Loucy (cell line): ENCODE data around the gene RPUSD1.

Experiments used
- H2AFZ ChIP-seq: fragments of 200-600 bp; sonication (generic); 2 replicates; pipeline ENCODE4 v1.6.0; 2016; ENCODE audit warnings: antibody characterized with exemption, mild to moderate bottlenecking, low read length, moderate library complexity
- H3F3A ChIP-seq: fragments of 200-600 bp; 2 replicates; pipeline ENCODE4 v1.6.0; 2016; ENCODE audit warnings: antibody characterized with exemption, low read depth, mild to moderate bottlenecking
- H3K27me3 ChIP-seq: fragments of 200-600 bp; sonication (generic); 2 replicates; pipeline ENCODE4 v1.6.1; 2014; ENCODE audit warnings: low read length, mild to moderate bottlenecking; ENCODE audit not compliant: insufficient read depth, poor library complexity, severe bottlenecking
- H3K36me3 ChIP-seq: fragments of 200-600 bp; sonication (generic); 2 replicates; pipeline ENCODE4 v1.6.1; 2016; ENCODE audit warnings: low read length; ENCODE audit not compliant: insufficient read depth
- H3K4me1 ChIP-seq: fragments of 200-600 bp; sonication (generic); 2 replicates; pipeline ENCODE4 v1.5.1; 2014; ENCODE audit warnings: low read length, mild to moderate bottlenecking; ENCODE audit not compliant: insufficient read depth, poor library complexity, severe bottlenecking
- H3K4me2 ChIP-seq: fragments of 200-600 bp; sonication (generic); 2 replicates; pipeline ENCODE4 v1.6.0; 2014; ENCODE audit warnings: antibody characterized with exemption, low read length, low read depth, mild to moderate bottlenecking; ENCODE audit not compliant: poor library complexity, severe bottlenecking
- H3K4me3 ChIP-seq: fragments of 200-600 bp; sonication (generic); 2 replicates; pipeline ENCODE4 v1.5.1; 2014; ENCODE audit warnings: low read length, mild to moderate bottlenecking, mixed read lengths; ENCODE audit not compliant: poor library complexity, severe bottlenecking
- H3K79me2 ChIP-seq: fragments of 200-600 bp; sonication (generic); 2 replicates; pipeline ENCODE4 v1.6.1; 2014; ENCODE audit warnings: low read length; ENCODE audit not compliant: insufficient read depth
- H3K9ac ChIP-seq: fragments of 200-600 bp; sonication (generic); 2 replicates; pipeline ENCODE4 v1.6.0; 2014; ENCODE audit warnings: mild to moderate bottlenecking, low read depth, low read length, moderate library complexity; ENCODE audit not compliant: poor library complexity, severe bottlenecking
- H3K9me2 ChIP-seq: fragments of 200-600 bp; sonication (generic); replicated peaks from 2 replicates; pipeline ENCODE4 v1.6.1; 2016; ENCODE audit warnings: low read depth, low read length, mixed read lengths
- H3K9me3 ChIP-seq: fragments of 200-600 bp; sonication (generic); 2 replicates; pipeline ENCODE4 v1.6.1; 2014; ENCODE audit warnings: mild to moderate bottlenecking, antibody characterized with exemption, low read length, low read depth; ENCODE audit not compliant: insufficient read depth
- H4K20me1 ChIP-seq: fragments of 200-600 bp; sonication (generic); 2 replicates; pipeline ENCODE4 v1.6.0; 2014; ENCODE audit warnings: antibody characterized with exemption, low read length, mild to moderate bottlenecking; ENCODE audit not compliant: insufficient read depth, poor library complexity, severe bottlenecking
- EZH2phosphoT487 ChIP-seq: fragments of 200-600 bp; IDR thresholded peaks from 2 replicates; pipeline ENCODE4 v1.6.1; 2018; ENCODE audit warnings: antibody characterized with exemption, mild to moderate bottlenecking, moderate library complexity, borderline replicate concordance
- TF ChIP-seq, protein P1 (sequence below): fragments of 200-600 bp; sonication (generic); conservative IDR thresholded peaks from 2 replicates; pipeline ENCODE4 v1.5.1; 2014; ENCODE audit warnings: mild to moderate bottlenecking, antibody characterized with exemption, low read length

RPUSD1 gene

DNA sequence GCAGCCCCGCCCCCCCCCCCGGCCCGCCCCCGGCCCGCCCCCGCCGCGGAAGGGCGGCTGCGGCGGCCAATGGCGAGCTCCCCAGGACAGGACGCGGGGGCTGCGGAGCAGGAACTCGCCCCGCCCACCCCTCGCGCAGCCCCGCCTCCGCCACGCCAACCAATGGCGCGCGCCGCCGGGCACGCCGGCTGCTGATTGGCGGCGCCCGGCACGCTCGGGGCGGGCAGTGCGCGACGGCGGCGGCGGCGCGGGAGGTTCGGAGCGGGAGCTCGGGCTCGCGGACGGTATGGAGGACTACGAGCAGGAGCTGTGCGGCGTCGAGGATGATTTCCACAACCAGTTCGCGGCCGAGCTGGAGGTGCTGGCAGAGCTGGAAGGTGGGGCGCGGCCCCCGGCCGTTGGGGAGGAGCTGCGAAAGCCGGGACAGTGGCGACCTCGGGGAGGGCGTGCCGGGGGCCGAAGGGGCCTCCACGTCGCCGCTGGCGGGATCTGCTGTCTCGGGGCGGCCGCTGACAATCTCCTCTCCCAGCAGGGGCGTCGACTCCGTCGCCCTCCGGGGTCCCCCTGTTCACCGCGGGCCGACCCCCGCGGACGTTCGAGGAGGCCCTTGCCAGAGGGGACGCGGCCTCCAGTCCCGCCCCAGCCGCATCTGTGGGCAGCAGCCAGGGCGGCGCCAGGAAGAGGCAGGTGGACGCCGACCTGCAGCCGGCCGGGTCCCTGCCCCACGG is 382 bp upstream of the RPUSD1 start, which contains the start of gene CHTF18:
CHTF18 (plus strand) TSS at position 222 of the 728 bp plus-strand sequence; CDS start at position 287, 65 bp downstream.
- Histone ChIP-seq H3K79me2 (peaks cover 30% of the 10 kb centered on the region; the same call in 1 of the 2 replicates), H3K4me2 (peak within 1 kb of the TSS; percentile 67)

DNA sequence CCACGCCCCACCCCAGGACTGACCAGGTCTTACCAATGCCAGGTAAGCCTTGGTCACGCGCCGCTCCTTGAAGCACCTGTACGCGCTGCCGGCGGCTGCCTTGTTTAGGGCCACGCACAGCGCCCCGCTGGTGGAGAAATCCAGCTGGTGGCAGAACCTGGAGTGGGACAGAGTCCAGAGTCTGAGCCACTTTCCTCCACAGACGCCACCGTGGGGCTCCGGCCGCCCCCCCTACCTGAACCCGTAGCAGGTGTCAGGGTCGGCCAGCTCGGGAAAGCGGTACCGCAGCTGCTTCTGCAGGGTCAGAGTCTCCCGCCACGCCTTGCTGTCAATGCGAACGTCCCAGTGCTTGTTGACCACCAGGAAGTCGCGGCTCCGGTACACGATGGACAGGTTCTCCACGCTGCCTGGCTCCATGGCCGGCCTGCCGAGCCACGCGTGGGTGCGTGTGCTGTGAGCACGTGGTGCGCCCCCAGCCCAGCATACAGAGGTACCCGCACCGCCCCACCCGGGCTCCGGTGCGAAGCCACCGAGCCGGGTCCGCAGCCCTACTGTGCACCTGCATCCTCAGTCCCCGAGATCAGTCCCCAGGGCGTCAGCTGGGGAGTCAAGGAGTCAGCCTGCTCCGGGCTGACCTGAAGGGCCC is 737 bp downstream of the RPUSD1 start:
- H3K9me3 ChIP-seq, result no peaks in the 10 kb centered on the region
- TF ChIP-seq, protein P1, sequence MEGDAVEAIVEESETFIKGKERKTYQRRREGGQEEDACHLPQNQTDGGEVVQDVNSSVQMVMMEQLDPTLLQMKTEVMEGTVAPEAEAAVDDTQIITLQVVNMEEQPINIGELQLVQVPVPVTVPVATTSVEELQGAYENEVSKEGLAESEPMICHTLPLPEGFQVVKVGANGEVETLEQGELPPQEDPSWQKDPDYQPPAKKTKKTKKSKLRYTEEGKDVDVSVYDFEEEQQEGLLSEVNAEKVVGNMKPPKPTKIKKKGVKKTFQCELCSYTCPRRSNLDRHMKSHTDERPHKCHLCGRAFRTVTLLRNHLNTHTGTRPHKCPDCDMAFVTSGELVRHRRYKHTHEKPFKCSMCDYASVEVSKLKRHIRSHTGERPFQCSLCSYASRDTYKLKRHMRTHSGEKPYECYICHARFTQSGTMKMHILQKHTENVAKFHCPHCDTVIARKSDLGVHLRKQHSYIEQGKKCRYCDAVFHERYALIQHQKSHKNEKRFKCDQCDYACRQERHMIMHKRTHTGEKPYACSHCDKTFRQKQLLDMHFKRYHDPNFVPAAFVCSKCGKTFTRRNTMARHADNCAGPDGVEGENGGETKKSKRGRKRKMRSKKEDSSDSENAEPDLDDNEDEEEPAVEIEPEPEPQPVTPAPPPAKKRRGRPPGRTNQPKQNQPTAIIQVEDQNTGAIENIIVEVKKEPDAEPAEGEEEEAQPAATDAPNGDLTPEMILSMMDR, result no peak
- no peak for TF ChIP-seq EZH2phosphoT487
- H3K36me3 ChIP-seq, result no peaks in the 10 kb centered on the region
- peak overlapping the region; percentile 82 for H3K4me3 ChIP-seq
- no peaks in the 10 kb centered on the region for H4K20me1 ChIP-seq
- H3K4me1 ChIP-seq, result no peaks in the 10 kb centered on the region
- H3K4me2 ChIP-seq, result peak overlapping the region; percentile 66
- H3K9ac ChIP-seq, result peak overlapping the region; percentile 81
- no peaks in the 10 kb centered on the region for H3F3A ChIP-seq
- H3K9me2 ChIP-seq, result no peaks in the 10 kb centered on the region
- H3K27me3 ChIP-seq, result no peaks in the 10 kb centered on the region
- H2AFZ ChIP-seq, result no peak overlapping the region
- H3K79me2 ChIP-seq, result peaks cover 30% of the 10 kb centered on the region; the same call in 1 of the 2 replicates

More for the DNA sequence above, 382 bp upstream of the RPUSD1 start, which contains the start of gene CHTF18:
- Histone ChIP-seq H2AFZ (0 out of 2 replicates have a peak within 1 kb of the TSS, but pooled peaks have one; percentile 65), H3F3A (no peaks in the 10 kb centered on the region), H3K4me1 (no peaks in the 10 kb centered on the region), H3K9me3 (no peaks in the 10 kb centered on the region), H3K36me3 (no peaks in the 10 kb centered on the region), H4K20me1 (no peaks in the 10 kb centered on the region), H3K27me3 (no peaks in the 10 kb centered on the region), H3K9ac (peak within 1 kb of the TSS; percentile 85), H3K4me3 (peak within 1 kb of the TSS; percentile 82), H3K9me2 (no peaks in the 10 kb centered on the region)
- no peak for TF ChIP-seq EZH2phosphoT487
- TF ChIP-seq, protein P1, result no peak

DNA sequence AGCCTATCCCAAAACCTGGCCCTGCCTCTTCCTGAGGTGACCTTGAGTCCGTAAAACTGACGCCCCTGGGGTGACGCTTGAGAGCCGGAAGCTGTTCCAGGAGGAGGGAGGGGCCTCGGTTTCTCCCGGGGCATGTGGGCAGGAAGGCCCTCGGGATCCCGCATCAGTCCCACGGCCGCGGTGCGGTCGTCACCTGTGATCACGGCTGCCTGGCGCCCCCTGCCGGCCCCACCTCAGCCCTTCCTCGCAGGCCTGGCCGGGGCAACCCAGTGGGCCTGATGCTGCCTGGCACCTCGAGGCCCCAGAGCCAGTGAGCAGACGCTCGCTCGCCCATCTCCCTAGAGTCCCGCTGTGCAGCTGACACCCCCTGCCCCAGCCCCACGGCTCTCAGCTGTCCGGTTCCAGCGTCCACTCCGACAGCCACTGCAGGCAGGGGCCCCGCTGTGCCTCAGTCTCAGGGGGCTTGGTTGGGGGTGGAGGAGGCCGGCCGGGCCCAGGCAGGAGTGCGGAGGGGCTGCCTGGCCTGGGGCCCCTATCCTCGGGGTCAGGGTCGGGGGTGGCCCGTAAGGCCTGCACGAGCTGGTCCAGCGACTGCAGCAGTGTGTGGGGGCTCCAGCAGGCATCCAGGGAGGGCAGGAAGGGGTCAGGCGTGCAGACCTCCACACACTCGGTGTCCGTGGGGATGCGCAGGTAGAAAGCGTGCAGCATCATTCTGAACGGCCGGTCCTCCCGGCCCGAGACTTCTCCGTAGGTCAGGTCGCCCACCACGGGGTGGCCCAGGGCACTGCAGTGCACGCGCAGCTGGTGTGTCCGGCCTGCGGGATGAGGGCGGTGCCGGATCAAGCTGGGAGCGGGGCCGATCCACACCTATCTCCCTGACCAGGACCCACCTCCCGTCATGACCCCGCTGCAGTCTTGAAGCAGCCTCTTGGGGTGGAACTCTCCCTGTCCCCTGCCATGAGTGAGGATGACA is 2.3 kb downstream of the RPUSD1 start:
- H3K4me2 ChIP-seq, result no peak overlapping the region
- H3K79me2 ChIP-seq, result peaks cover 30% of the 10 kb centered on the region; the same call in 1 of the 2 replicates
- H3K4me1 ChIP-seq, result no peaks in the 10 kb centered on the region
- no peak overlapping the region for H2AFZ ChIP-seq
- H3K9me3 ChIP-seq, result no peaks in the 10 kb centered on the region
- H4K20me1 ChIP-seq, result no peaks in the 10 kb centered on the region
- H3K9me2 ChIP-seq, result no peaks in the 10 kb centered on the region
- no peaks in the 10 kb centered on the region for H3F3A ChIP-seq
- H3K36me3 ChIP-seq, result no peaks in the 10 kb centered on the region
- no peak overlapping the region for H3K9ac ChIP-seq
- no peak for TF ChIP-seq EZH2phosphoT487
- TF ChIP-seq, protein P1, result peak; percentile 34
- no peaks in the 10 kb centered on the region for H3K27me3 ChIP-seq
- no peak overlapping the region for H3K4me3 ChIP-seq
